ENCODE results near the gene CNTNAP2. TPM values are rescaled to one million over a fixed set of nuclear protein-coding genes. Genes with fewer than 3 reads are reported as not detected.

The CNTNAP2 gene
- total and polyA plus RNA-seq, 2 of the 8 experiments (the other 6 are each of a cell fraction or from before 2014, with no cell fraction given), result 27.9 to 71.0 TPM

GRCh38 chr7:147859033-147859432, 1742.4 kb downstream of the CNTNAP2 start (continued):
- TF ChIP-seq HDAC6 (IDR thresholded peaks at IDR 0.05; ENCODE audit: low read depth, low read length), result no peak
- TF ChIP-seq SP2 (IDR thresholded peaks at IDR 0.05; ENCODE audit: low read length), result no peak
- TF ChIP-seq KDM5A (IDR thresholded peaks at IDR 0.05; ENCODE audit: low read length), result no peak
- no peak for TF ChIP-seq BACH1 (IDR thresholded peaks at IDR 0.05; ENCODE audit: low read length)
- no peak for TF ChIP-seq RXRA (IDR thresholded peaks at IDR 0.05; ENCODE audit: insufficient read depth, low read depth, low read length)
- no peak for TF ChIP-seq CTBP2 (IDR thresholded peaks at IDR 0.05; ENCODE audit: borderline replicate concordance, insufficient read depth, insufficient read length, low read length)
- TF ChIP-seq TEAD4 (IDR thresholded peaks at IDR 0.05; ENCODE audit: low read depth, low read length), result no peak
- no peak for TF ChIP-seq POLR2AphosphoS5 (IDR thresholded peaks at IDR 0.05; ENCODE audit: low read depth, low read length)
- TF ChIP-seq CHD1 (IDR thresholded peaks at IDR 0.05; ENCODE audit: low read depth, low read length), result no peak
